PC-9 (cell line): ENCODE data around the gene B2M. TPM values are rescaled to one million over a fixed set of nuclear protein-coding genes. Genes with fewer than 3 reads are reported as not detected.
"Not testable (repeated sequence)": the region's sequence is repeated elsewhere in the genome, so short reads cannot be mapped to it uniquely, and the experiment has no call there.

Experiments used
- BruUV-seq: library from RNA; stranded (reverse); fragments of 400-500 nt; replicated peaks from 2 replicates; lab custom pipeline; 2021; lab: Mats Ljungman, UMichigan
- CTCF ChIA-PET: fragments of 300-600 bp; sonication (Branson Sonifier 250); formaldehyde crosslinking; loops from one replicate; lab custom pipeline; 2022; ENCODE audit warnings: antibody characterized with exemption; lab: Charles Lee
- POLR2A ChIA-PET: fragments of 300-600 bp; sonication (Branson Sonifier 250); formaldehyde crosslinking; loops from one replicate; lab custom pipeline; 2022; ENCODE audit warnings: antibody characterized with exemption; ENCODE audit not compliant: unreplicated experiment; lab: Charles Lee
- DNase-seq, 2 experiments: peaks; one replicate each; pipeline versions ENCODE4 v3.0.0 to v3.0.0-alpha.2; 2015 to 2022; ENCODE audit warnings: mixed read lengths in 1 of 2
- H2AFZ ChIP-seq: fragments of 200-600 bp; sonication (generic); 2 replicates; pipeline ENCODE4 v1.8.1; 2017; ENCODE audit warnings: antibody characterized with exemption
- H3F3A ChIP-seq: fragments of 200-600 bp; sonication (generic); 2 replicates; pipeline ENCODE4 v1.8.1; 2017; ENCODE audit warnings: antibody characterized with exemption, mild to moderate bottlenecking, low read depth; ENCODE audit not compliant: insufficient read depth
- H3K27ac ChIP-seq: fragments of 200-600 bp; sonication (generic); 2 replicates; pipeline ENCODE4 v1.6.1; 2016; ENCODE audit warnings: mixed run types
- H3K27me3 ChIP-seq: fragments of 200-600 bp; sonication (generic); 2 replicates; pipeline ENCODE4 v1.6.1; 2016; ENCODE audit warnings: low read depth, mixed run types; ENCODE audit not compliant: insufficient read depth
- H3K36me3 ChIP-seq: fragments of 200-600 bp; sonication (generic); 2 replicates; pipeline ENCODE4 v1.6.1; 2016; ENCODE audit warnings: low read depth, mixed run types
- H3K4me1 ChIP-seq: fragments of 200-600 bp; sonication (generic); replicated peaks from 2 replicates; pipeline ENCODE4 v1.6.1; 2016; ENCODE audit warnings: mixed run types; ENCODE audit not compliant: insufficient read depth
- H3K4me2 ChIP-seq: fragments of 200-600 bp; sonication (generic); 2 replicates; pipeline ENCODE4 v1.6.1; 2017; ENCODE audit warnings: mixed run types
- H3K4me3 ChIP-seq: fragments of 200-600 bp; sonication (generic); 2 replicates; pipeline ENCODE4 v1.6.1; 2016; ENCODE audit warnings: mixed run types
- H3K79me2 ChIP-seq: fragments of 200-600 bp; sonication (generic); 2 replicates; pipeline ENCODE4 v1.6.1; 2017; ENCODE audit warnings: low read depth, mixed run types
- H3K9me2 ChIP-seq: fragments of 200-600 bp; sonication (generic); 2 replicates; pipeline ENCODE4 v1.8.1; 2017; ENCODE audit warnings: mild to moderate bottlenecking; ENCODE audit not compliant: insufficient read depth
- H3K9me3 ChIP-seq: fragments of 200-600 bp; sonication (generic); 2 replicates; pipeline ENCODE4 v1.8.1; 2016; ENCODE audit warnings: low read depth; ENCODE audit not compliant: insufficient read depth
- H4K20me1 ChIP-seq: fragments of 200-600 bp; sonication (generic); 2 replicates; pipeline ENCODE4 v1.8.1; 2017; ENCODE audit not compliant: insufficient read depth
- EZH2 ChIP-seq: fragments of 200-600 bp; sonication (generic); IDR thresholded peaks from 2 replicates; pipeline ENCODE4 v1.8.0; 2017; ENCODE audit warnings: antibody characterized with exemption, low read depth
- intact Hi-C: fragments of 100-400 bp; cut with micrococcal nuclease; formaldehyde crosslinking; loops from one replicate; pipeline ENCODE4 v1.10.0; 2022; ENCODE audit not compliant: unreplicated experiment
- total RNA-seq: library from RNA; stranded (reverse); gene quantifications from 2 replicates; pipeline ENCODE4 v1.2.3, GENCODE V29; 2021
- TF ChIP-seq, protein P1 (sequence below): fragments of 200-600 bp; sonication (generic); conservative IDR thresholded peaks from 2 replicates; pipeline ENCODE4 v1.6.1; 2017; ENCODE audit warnings: mixed run types, antibody characterized with exemption, mild to moderate bottlenecking, moderate library complexity

The B2M gene
- total RNA-seq, 1 experiment from 2014 or later, result 685 TPM

- CTCF ChIA-PET, result no interaction called here
- POLR2A ChIA-PET, result no interaction called here
- intact Hi-C loops, result no loop called here
- Histone ChIP-seq H3K36me3 (peaks cover 3% of the 10 kb centered on the region; the same call in 1 of the 2 replicates), H4K20me1 (no peaks in the 10 kb centered on the region), H3K9me3 (no peaks in the 10 kb centered on the region), H3F3A (peaks cover 7% of the 10 kb centered on the region; the same call in 1 of the 2 replicates), H3K27ac (no peak overlapping the region), H3K4me1 (no peaks in the 10 kb centered on the region), H2AFZ (no peak overlapping the region), H3K79me2 (peaks cover 10% of the 10 kb centered on the region), H3K4me2 (no peak overlapping the region), H3K4me3 (no peak overlapping the region), H3K27me3 (no peaks in the 10 kb centered on the region), H3K9me2 (no peaks in the 10 kb centered on the region)
- TF ChIP-seq, protein P1, sequence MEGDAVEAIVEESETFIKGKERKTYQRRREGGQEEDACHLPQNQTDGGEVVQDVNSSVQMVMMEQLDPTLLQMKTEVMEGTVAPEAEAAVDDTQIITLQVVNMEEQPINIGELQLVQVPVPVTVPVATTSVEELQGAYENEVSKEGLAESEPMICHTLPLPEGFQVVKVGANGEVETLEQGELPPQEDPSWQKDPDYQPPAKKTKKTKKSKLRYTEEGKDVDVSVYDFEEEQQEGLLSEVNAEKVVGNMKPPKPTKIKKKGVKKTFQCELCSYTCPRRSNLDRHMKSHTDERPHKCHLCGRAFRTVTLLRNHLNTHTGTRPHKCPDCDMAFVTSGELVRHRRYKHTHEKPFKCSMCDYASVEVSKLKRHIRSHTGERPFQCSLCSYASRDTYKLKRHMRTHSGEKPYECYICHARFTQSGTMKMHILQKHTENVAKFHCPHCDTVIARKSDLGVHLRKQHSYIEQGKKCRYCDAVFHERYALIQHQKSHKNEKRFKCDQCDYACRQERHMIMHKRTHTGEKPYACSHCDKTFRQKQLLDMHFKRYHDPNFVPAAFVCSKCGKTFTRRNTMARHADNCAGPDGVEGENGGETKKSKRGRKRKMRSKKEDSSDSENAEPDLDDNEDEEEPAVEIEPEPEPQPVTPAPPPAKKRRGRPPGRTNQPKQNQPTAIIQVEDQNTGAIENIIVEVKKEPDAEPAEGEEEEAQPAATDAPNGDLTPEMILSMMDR, result no peak
- TF ChIP-seq EZH2, result no peak
- no peak for DNase-seq
- BruUV-seq, result no TSS peak
Observed at GRCh38 chr15:44719293-44719999, 8.1 kb downstream of the B2M start.

DNA sequence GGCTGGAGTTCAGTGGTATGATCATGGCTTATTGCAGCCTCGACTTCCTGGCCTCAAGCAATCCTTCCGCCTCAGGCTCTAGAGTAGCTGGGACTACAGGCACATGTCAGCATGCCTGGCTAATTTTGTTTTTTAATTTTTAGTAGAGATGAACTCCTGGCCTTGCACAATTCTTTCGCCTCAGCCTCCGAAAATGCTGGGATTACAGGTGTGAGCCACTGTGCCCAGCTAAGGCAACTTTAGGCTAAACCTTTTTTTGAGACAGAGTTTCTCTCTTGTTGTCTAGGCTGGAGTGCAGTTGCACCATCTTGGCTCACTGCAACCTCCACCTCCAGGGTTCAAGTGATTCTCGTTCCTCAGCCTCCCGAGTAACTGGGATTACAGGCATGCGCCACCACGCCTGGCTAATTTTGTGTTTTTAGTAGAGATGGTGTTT, 8.7 kb downstream of the B2M start:
- H4K20me1 ChIP-seq, H3K4me1 ChIP-seq, H2AFZ ChIP-seq, DNase-seq, intact Hi-C loops, POLR2A ChIA-PET, H3K36me3 ChIP-seq, H3K27me3 ChIP-seq, H3K9me3 ChIP-seq, CTCF ChIA-PET, H3K79me2 ChIP-seq, H3K4me3 ChIP-seq, H3F3A ChIP-seq, BruUV-seq, H3K27ac ChIP-seq, H3K4me2 ChIP-seq, H3K9me2 ChIP-seq: not testable (repeated sequence)

GRCh38 chr15:44720460-44721176, 9.3 kb downstream of the B2M start:
- no peaks in the 10 kb centered on the region for H3K9me2 ChIP-seq
- POLR2A ChIA-PET, result interaction anchor here (0.6 kb wide), 1 partner anchor 57 kb away, joined by 5 read pairs; no protein-coding TSS in a partner anchor
- BruUV-seq, result no TSS peak
- no peaks in the 10 kb centered on the region for H4K20me1 ChIP-seq
- H2AFZ ChIP-seq, result no peak overlapping the region
- no peak for DNase-seq
- H3K27ac ChIP-seq, result no peak overlapping the region
- no peaks in the 10 kb centered on the region for H3K4me1 ChIP-seq
- H3K4me2 ChIP-seq, result no peak overlapping the region
- H3K27me3 ChIP-seq, result no peaks in the 10 kb centered on the region
- TF ChIP-seq, protein P1, result no peak
- TF ChIP-seq EZH2, result no peak
- H3K36me3 ChIP-seq, result peaks cover 3% of the 10 kb centered on the region; the same call in 1 of the 2 replicates
- CTCF ChIA-PET, result no interaction called here
- H3K9me3 ChIP-seq, result no peaks in the 10 kb centered on the region
- no peaks in the 10 kb centered on the region for H3K79me2 ChIP-seq
- no peak overlapping the region for H3K4me3 ChIP-seq
- H3F3A ChIP-seq, result peaks cover 7% of the 10 kb centered on the region; the same call in 1 of the 2 replicates
- intact Hi-C loops, result no loop called here
